ENCODE data around the gene TENT4A. TPM values are rescaled to one million over a fixed set of nuclear protein-coding genes. Genes with fewer than 3 reads are reported as not detected.
"Not testable (repeated sequence)": the region's sequence is repeated elsewhere in the genome, so short reads cannot be mapped to it uniquely, and the experiment has no call there.

The TENT4A gene
- total RNA-seq, 2 experiments from 2014 or later = 29.2 to 33.3 TPM

DNA sequence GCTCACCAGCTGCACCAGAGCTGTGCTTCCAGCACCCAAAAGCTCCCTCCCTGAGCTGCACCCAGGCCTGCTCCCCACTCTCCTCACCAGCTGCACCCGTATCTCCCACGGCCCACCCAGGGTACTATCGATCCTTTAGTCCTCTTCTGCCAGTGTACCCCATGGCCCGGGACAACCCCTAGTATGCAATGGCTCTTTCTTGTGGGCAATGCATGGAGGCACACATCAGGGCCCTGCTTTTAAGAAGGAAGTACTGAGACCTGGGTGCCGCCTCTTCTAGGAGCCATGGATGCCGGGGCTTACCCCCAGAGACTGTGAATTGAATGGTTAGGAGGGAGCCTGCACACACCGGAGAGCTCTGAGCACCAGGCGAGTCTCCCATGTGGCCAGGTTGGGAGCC lies 49.5 kb downstream of the TENT4A start:
- no peaks in the 10 kb centered on the region for H3K27me3 Mint-ChIP-seq
- H3K36me3 Mint-ChIP-seq (ENCODE audit: low read depth) = peaks cover 3% of the 10 kb centered on the region
- no peak for DNase-seq
- H3K4me3 Mint-ChIP-seq = no peak overlapping the region
- CTCF ChIA-PET = interaction anchor here (0.8 kb wide), 1 partner anchor 125 kb away, joined by 4 read pairs; no protein-coding TSS in a partner anchor
- no peak for ATAC-seq
- POLR2A ChIA-PET = no interaction called here
- H3K9me3 Mint-ChIP-seq (ENCODE audit: low read depth) = no peaks in the 10 kb centered on the region
- H3K4me1 Mint-ChIP-seq = peaks cover 9% of the 10 kb centered on the region
- intact Hi-C loops (cut with DNase I, micrococcal nuclease) = no loop called here
- no peak overlapping the region for H3K27ac Mint-ChIP-seq

DNA sequence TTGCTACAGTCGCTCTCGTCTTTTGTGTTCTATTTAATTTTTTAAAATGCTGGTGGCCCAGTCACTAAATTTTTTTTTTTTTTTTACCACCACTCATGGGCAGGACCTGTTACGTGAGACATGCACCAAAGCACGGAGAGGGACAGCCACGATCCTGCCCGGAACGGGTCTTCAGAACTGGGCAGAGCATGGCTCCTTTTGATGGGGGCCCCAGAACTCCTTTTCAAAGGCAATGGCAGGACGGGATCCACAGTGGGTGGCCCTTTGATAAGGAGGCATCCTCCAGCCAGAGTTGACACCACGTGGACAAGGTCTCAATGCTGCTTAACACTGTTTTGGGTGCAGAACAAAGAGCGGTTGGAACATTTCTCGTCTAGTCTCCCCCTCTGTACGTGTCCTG lies 50.0 kb downstream of the TENT4A start:
- ATAC-seq = no peak

DNA sequence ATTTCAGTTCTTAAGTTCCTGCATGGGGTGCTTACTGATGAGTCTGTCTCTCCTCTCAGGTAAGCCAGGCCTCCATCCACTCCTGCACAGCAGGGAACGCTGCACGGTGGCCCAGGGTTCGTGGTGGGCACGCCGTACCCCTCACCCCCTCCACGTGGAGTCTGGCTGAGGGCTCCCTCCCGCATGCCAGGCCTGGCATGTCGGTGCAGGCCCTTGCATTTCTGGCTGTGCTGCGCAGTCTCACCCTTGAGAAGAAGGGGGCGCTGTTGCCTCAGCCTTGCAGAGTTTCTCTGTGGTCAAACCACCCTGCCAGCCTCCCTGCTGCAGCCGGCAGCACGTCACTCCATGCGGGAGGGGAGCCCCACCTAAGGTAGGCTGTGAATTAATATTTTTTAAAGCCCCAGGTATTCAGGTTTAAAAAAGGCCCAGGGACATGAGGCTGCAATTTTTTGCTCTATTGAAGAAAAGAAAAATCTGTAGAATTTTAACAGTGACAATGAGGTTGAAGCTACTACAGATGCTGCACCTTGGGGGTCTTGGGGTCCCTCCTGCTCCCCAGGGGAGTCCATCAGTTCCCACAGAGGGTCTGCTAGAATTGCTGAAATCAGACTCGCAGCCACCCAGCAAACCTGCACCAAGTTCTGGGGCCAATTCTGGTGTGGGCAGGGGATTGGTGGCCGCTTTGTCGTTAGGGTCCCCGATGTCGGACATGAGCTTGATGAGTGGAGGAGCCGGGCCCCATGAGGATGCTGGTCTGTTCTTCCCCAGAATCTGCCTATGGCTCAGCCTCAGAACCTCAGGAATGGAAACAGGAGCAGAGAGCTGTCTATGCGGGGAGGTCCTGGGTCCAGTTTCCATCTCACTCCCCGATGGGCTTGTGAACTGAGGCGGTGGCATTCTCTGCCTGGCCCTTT lies 52.6 kb downstream of the TENT4A start:
- Mint-ChIP-seq H3K9me3 (ENCODE audit: low read depth) (no peaks in the 10 kb centered on the region), H3K36me3 (ENCODE audit: low read depth) (no peaks in the 10 kb centered on the region), H3K27me3 (no peaks in the 10 kb centered on the region), H3K27ac (no peak overlapping the region), H3K4me3 (no peak overlapping the region), H3K4me1 (peaks cover 9% of the 10 kb centered on the region)
- intact Hi-C loops (cut with DNase I, micrococcal nuclease) = loop anchor here in 1 of 2 experiments (1.0 to 5.0 kb wide), 5 partner anchors 61 to 1091 kb away; no protein-coding TSS in a partner anchor
- ChIA-PET CTCF (interaction anchor here (0.6 to 0.8 kb wide), 2 partner anchors 980 to 989 kb away, joined by 3 read pairs; no protein-coding TSS in a partner anchor), POLR2A (no interaction called here)
- peak; percentile 86 for ATAC-seq
- DNase-seq = peak; percentile 88

More for the DNA sequence above, 50.0 kb downstream of the TENT4A start:
- no peak overlapping the region for H3K4me3 Mint-ChIP-seq
- no peaks in the 10 kb centered on the region for H3K9me3 Mint-ChIP-seq (ENCODE audit: low read depth)
- H3K4me1 Mint-ChIP-seq = peaks cover 9% of the 10 kb centered on the region
- peaks cover under 1% of the 10 kb centered on the region for H3K36me3 Mint-ChIP-seq (ENCODE audit: low read depth)
- no peak for DNase-seq
- POLR2A ChIA-PET = no interaction called here
- H3K27ac Mint-ChIP-seq = no peak overlapping the region
- CTCF ChIA-PET = interaction anchor here (0.8 kb wide), 1 partner anchor 126 kb away, joined by 4 read pairs; no protein-coding TSS in a partner anchor
- no peaks in the 10 kb centered on the region for H3K27me3 Mint-ChIP-seq
- intact Hi-C loops (cut with DNase I, micrococcal nuclease) = no loop called here

DNA sequence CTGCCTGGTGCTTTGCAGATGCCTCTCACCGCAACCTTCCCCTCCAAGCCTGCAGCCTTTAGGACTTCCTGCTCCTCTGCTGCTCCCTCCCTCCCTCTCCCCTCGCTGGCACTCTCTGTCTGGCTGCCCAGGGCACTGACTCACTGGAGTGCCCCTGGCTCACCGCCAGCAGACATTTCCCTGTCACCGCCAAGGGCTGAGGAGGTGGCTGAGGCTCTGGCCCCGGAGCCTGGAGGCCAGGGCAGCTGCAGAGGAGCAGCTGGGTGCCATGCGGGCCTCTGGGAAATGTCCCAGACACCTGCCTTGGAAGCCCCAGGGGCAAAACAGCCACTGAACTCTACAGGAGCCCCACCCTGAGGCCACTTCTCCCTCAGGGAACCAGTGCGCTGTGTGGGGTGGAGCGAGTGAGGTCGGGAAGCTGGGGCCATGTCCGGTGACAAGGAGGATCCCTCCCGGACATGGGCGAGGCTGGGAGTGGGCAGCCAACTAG lies 53.4 kb downstream of the TENT4A start:
- ATAC-seq = peak; percentile 88

DNA sequence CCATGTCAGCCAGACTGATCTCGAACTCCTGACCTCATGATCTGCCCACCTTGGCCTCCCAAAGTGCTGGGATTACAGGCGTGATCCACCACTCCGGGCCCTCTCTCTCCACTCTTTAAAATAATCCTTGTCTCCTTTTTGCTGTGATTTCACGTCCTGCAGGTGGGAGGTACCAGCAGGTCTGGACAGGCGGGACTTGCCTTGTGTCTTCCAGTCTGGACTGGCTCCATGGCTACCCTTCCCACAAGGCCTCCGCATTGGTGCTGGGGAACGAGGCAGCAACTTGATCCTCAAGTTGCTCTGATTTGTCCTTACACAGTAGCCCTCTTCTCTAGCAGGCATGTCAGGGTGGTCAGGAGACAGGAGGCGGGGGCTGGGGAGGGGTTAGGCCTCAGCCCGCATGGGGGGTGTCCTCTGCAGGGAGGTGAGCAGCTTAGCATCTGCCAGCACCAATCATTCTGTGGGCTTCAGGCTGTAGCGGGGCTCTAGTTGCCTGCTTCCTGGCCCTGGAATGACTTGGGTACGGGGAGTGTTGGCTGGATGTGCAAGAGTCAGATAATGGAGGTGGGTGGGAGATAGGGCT lies 54.3 kb downstream of the TENT4A start:
- ChIA-PET CTCF (interaction anchor here (0.7 kb wide), 1 partner anchor 57 kb away, joined by 6 read pairs; no protein-coding TSS in a partner anchor), POLR2A (no interaction called here)
- H3K27ac Mint-ChIP-seq = peak overlapping the region; percentile 3
- peaks cover 9% of the 10 kb centered on the region for H3K4me1 Mint-ChIP-seq
- H3K36me3 Mint-ChIP-seq (ENCODE audit: low read depth) = no peaks in the 10 kb centered on the region
- no peak for ATAC-seq
- no peak overlapping the region for H3K4me3 Mint-ChIP-seq
- DNase-seq = no peak
- no peaks in the 10 kb centered on the region for H3K27me3 Mint-ChIP-seq
- no peaks in the 10 kb centered on the region for H3K9me3 Mint-ChIP-seq (ENCODE audit: low read depth)
- intact Hi-C loops (cut with DNase I, micrococcal nuclease) = loop anchor here in 1 of 2 experiments (5.0 kb wide), 3 partner anchors 60 to 1090 kb away; no protein-coding TSS in a partner anchor

More for the DNA sequence above, 53.4 kb downstream of the TENT4A start:
- H3K4me1 Mint-ChIP-seq = peaks cover 9% of the 10 kb centered on the region
- no peaks in the 10 kb centered on the region for H3K36me3 Mint-ChIP-seq (ENCODE audit: low read depth)
- intact Hi-C loops (cut with DNase I, micrococcal nuclease) = loop anchor here in 1 of 2 experiments (5.0 kb wide), 3 partner anchors 61 to 1091 kb away; no protein-coding TSS in a partner anchor
- DNase-seq = peak; percentile 81
- H3K27ac Mint-ChIP-seq = no peak overlapping the region
- no peaks in the 10 kb centered on the region for H3K9me3 Mint-ChIP-seq (ENCODE audit: low read depth)
- POLR2A ChIA-PET = no interaction called here
- H3K27me3 Mint-ChIP-seq = no peaks in the 10 kb centered on the region
- no peak overlapping the region for H3K4me3 Mint-ChIP-seq
- CTCF ChIA-PET = interaction anchor here (0.6 kb wide), 1 partner anchor 988 kb away, joined by 3 read pairs; no protein-coding TSS in a partner anchor

DNA sequence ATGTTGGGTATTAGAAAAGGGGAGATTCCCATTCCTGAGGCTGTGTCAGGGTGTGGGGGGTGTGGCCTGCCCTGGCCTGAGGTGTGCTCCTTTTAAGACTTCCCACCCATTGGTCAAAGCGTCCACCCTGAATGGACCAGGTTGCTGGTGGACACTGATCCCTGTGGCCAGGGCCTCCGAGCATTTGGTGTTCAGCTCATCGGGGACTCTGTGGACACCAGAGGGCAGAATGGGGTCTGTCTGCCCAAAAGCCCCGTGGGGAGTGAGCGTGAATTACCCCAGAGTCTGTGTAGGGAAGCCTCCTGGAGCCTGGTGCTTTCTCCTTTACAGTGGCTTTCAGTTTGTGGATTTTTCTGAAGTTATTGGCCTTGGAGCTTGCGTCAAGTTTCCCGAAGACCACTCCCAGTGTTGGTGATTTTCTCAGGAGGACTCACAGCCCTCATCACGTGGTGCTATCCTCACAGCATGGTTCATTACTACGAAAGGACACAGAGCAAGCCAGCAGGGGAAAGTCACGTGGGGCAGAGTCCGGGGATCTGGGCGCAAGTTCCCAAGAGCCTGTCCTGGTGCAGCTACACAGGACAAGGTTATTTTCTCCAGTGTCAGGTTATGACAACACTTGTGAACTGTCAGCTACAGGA lies 55.5 kb downstream of the TENT4A start:
- H3K9me3 Mint-ChIP-seq (ENCODE audit: low read depth) = no peaks in the 10 kb centered on the region
- H3K4me1 Mint-ChIP-seq = peaks cover 9% of the 10 kb centered on the region
- ATAC-seq = no peak
- no peaks in the 10 kb centered on the region for H3K36me3 Mint-ChIP-seq (ENCODE audit: low read depth)
- CTCF ChIA-PET = interaction anchor here (1.2 kb wide), 1 partner anchor 1087 kb away, joined by 4 read pairs; no protein-coding TSS in a partner anchor
- POLR2A ChIA-PET = no interaction called here
- H3K27ac Mint-ChIP-seq = no peak overlapping the region
- no peaks in the 10 kb centered on the region for H3K27me3 Mint-ChIP-seq
- H3K4me3 Mint-ChIP-seq = no peak overlapping the region
- intact Hi-C loops (cut with DNase I, micrococcal nuclease) = loop anchor here in 1 of 2 experiments (5.0 kb wide), 3 partner anchors 59 to 1089 kb away; no protein-coding TSS in a partner anchor
- DNase-seq = no peak

DNA sequence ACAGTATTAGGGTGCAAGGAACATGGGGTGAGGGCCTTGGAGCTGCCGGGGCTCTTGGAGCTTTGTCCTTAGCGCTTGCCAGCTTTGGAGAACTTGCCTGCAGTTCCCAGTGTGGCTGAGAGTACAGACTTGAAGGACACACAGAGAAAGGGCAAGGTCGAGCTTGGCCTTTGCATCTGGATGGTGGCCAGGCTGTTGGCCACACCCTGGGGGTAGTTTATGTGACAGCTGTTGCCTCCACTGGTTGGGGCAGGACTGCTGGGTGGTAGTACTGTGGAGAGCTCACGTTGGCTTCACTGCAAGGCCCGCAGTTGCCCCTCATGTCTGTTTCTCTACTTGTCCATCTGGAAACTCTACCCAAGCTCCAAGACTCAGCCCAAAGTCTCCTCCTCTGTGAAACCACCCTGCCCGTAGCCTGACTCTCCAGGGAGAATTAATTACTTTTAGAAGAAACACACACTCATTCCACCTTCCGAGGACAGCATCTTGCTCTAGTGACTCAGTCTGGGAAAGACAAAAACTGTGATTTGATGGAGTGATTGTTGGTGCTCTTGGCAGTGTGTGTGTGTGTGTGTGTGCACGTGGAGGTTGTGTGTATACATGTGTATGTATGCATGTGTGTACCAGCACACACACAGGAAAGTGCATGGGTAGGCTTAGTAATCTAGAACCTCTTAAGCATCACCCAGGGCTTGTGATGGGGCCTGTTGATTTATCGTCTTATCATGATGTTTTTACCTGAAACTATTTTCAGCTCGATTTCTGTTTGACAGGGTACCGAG lies 57.8 kb downstream of the TENT4A start:
- no peak for DNase-seq
- intact Hi-C loops (cut with DNase I, micrococcal nuclease) = no loop called here
- Mint-ChIP-seq H3K4me3 (no peak overlapping the region), H3K9me3 (ENCODE audit: low read depth) (no peaks in the 10 kb centered on the region), H3K27me3 (peaks cover 10% of the 10 kb centered on the region), H3K36me3 (ENCODE audit: low read depth) (no peaks in the 10 kb centered on the region), H3K4me1 (peaks cover 10% of the 10 kb centered on the region), H3K27ac (no peak overlapping the region)
- ChIA-PET POLR2A (no interaction called here), CTCF (no interaction called here)
- no peak for ATAC-seq

DNA sequence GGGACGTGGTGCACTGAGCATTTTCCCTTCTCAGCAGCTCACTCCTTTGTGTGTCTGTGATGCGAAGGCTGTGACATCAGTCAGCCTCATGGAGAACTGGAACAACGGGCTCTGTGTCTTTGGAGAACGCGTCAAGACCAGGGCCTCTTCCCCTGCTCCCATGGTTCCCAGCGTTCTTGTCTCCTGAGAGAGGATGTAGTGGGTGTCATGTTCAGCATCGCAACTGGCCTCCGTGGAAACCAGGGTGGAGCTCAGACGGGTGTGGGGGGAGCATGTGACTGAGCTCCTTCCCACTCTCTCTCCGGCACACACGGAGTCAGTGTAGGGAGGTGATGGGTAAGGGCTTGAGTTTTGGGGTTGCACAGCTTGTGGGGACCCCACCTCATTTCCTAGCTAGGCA lies 59.7 kb downstream of the TENT4A start:
- H3K36me3 Mint-ChIP-seq (ENCODE audit: low read depth) = no peaks in the 10 kb centered on the region
- no peak overlapping the region for H3K4me3 Mint-ChIP-seq
- H3K27ac Mint-ChIP-seq = no peak overlapping the region
- ChIA-PET POLR2A (no interaction called here), CTCF (no interaction called here)
- ATAC-seq (no peak), DNase-seq (no peak)
- H3K4me1 Mint-ChIP-seq = peaks cover 6% of the 10 kb centered on the region
- no peaks in the 10 kb centered on the region for H3K9me3 Mint-ChIP-seq (ENCODE audit: low read depth)
- peaks cover 10% of the 10 kb centered on the region for H3K27me3 Mint-ChIP-seq
- intact Hi-C loops (cut with DNase I, micrococcal nuclease) = no loop called here

DNA sequence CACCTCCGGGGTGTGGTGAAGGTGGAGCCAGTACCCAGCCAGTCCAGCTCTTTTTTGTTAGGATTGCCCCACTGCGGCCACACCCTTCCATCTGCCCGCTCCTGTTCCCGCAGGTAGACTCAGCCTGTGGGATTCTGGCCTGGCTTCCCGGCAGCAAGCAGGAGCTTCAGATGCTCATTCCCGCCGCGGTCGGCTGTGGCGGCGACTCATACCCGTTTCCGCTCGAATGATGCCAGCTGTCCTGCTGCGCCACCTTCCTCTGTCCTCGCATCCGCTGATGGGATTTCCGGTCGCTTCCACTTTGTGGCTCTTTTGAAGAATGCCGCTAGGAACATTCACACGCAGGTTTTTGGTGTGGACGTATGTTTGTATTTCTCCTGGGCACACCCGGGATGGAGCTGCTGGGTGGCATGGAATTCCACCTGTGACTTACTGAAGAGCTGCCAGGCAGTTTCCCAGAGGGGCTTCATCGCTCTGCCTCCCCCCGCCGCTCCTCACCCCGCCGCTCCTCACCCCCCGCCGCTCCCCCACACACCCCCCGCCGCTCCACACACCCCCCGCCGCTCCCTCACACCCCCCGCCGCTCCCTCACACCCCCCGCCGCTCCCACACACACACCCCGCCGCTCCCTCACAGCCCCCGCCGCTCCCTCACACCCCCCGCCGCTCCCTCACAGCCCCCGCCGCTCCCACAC lies 60.3 kb downstream of the TENT4A start:
- Mint-ChIP-seq H3K9me3 (ENCODE audit: low read depth) (no peaks in the 10 kb centered on the region), H3K27me3 (peaks cover 10% of the 10 kb centered on the region), H3K27ac (no peak overlapping the region), H3K36me3 (ENCODE audit: low read depth) (no peaks in the 10 kb centered on the region), H3K4me3 (no peak overlapping the region), H3K4me1 (peaks cover 6% of the 10 kb centered on the region)
- ChIA-PET CTCF (no interaction called here), POLR2A (no interaction called here)
- DNase-seq = no peak
- intact Hi-C loops (cut with DNase I, micrococcal nuclease) = no loop called here
- no peak for ATAC-seq

DNA sequence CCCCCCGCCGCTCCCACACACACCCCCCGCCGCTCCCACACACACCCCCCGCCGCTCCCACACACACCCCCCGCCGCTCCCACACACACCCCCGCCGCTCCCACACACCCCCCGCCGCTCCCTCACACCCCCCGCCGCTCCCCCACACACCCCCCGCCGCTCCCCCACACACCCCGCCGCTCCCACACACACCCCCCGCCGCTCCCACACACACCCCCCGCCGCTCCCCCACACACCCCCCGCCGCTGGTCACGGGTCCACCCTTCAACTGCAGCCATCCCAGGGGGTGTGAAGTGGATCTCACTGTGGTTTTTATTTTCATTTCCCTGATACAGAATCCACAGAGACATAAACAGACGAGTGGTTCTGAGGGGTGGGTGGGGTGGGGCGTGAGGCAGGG lies 61.0 kb downstream of the TENT4A start:
- CTCF ChIA-PET; intact Hi-C loops (cut with DNase I, micrococcal nuclease): not testable (repeated sequence)

More for the DNA sequence above, 61.0 kb downstream of the TENT4A start:
- H3K4me1 Mint-ChIP-seq; POLR2A ChIA-PET; H3K27ac Mint-ChIP-seq; ATAC-seq; H3K36me3 Mint-ChIP-seq (ENCODE audit: low read depth); H3K9me3 Mint-ChIP-seq (ENCODE audit: low read depth); DNase-seq; H3K4me3 Mint-ChIP-seq: not testable (repeated sequence)
- peaks cover 10% of the 10 kb centered on the region for H3K27me3 Mint-ChIP-seq

Measured in activated CD4-positive, alpha-beta T cell treated with anti-CD3 and anti-CD28 coated beads for 36 hours (primary cell).